Measurements from ENCODE around the gene SUGCT. TPM values are rescaled to one million over a fixed set of nuclear protein-coding genes. Genes with fewer than 3 reads are reported as not detected.

SUGCT gene
- total and polyA plus RNA-seq, 7 donors = 2.4 to 7.3 (median 3.2) TPM

- Histone ChIP-seq H3K36me3 (ENCODE audit: insufficient read depth in 1 of 2, low read depth in 1 of 2) (peaks cover 9 to 40% of the 10 kb centered on the region in 2 donors), H3K27me3 (ENCODE audit: insufficient read depth in 3 of 3, low read length in 2 of 3) (no peaks in the 10 kb centered on the region), H3K4me3 (no peak overlapping the region), H3K27ac (no peak overlapping the region), H3K4me1 (peaks cover 28% of the 10 kb centered on the region), H3K9me3 (no peaks in the 10 kb centered on the region)
- intact Hi-C loops (cut with DNase I) = loop anchor here in 1 of 2 donors (5.0 kb wide), 1 partner anchor 36 kb away; the partner anchor contains the start of gene MPLKIP
- ATAC-seq (no peak), DNase-seq (no peak)
- TF ChIP-seq, protein P1, sequence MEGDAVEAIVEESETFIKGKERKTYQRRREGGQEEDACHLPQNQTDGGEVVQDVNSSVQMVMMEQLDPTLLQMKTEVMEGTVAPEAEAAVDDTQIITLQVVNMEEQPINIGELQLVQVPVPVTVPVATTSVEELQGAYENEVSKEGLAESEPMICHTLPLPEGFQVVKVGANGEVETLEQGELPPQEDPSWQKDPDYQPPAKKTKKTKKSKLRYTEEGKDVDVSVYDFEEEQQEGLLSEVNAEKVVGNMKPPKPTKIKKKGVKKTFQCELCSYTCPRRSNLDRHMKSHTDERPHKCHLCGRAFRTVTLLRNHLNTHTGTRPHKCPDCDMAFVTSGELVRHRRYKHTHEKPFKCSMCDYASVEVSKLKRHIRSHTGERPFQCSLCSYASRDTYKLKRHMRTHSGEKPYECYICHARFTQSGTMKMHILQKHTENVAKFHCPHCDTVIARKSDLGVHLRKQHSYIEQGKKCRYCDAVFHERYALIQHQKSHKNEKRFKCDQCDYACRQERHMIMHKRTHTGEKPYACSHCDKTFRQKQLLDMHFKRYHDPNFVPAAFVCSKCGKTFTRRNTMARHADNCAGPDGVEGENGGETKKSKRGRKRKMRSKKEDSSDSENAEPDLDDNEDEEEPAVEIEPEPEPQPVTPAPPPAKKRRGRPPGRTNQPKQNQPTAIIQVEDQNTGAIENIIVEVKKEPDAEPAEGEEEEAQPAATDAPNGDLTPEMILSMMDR (IDR thresholded peaks at IDR 0.05) = no peak
- WGBS, 3 donors = 14 to 44% (median 21%) methylated on average over 1 of the region's 1 CpG
Observed at GRCh38 chr7:40095695-40096327, 39.0 kb upstream of the SUGCT start.

DNA sequence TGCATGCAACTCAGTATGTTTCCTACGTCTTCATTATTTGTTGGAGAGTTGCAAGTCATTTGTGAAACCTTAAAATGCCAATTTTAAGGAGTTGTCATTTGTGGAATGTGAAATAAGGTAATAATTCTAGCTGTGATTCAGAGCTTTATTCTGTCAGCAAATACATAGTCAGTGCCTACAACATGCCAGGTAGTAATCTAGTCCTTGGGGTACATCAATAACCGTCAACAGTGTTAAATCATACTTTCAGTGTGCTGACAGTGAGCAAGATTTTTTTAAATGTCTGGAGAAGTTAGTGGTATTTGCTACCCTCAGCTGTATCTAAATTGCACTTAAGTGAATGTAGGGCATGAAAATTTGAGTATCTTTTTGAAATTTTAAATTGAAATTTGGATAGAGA lies 37.1 kb upstream of the SUGCT start:
- Histone ChIP-seq H3K9me3 (no peaks in the 10 kb centered on the region), H3K27ac (no peak overlapping the region), H3K4me1 (peaks cover 19% of the 10 kb centered on the region), H3K27me3 (ENCODE audit: insufficient read depth in 3 of 3, low read length in 2 of 3) (no peaks in the 10 kb centered on the region), H3K36me3 (ENCODE audit: insufficient read depth in 1 of 2, low read depth in 1 of 2) (peaks cover 9 to 36% of the 10 kb centered on the region in 2 donors), H3K4me3 (no peak overlapping the region)
- 32 to 57% (median 45%) methylated on average over 2 of the region's 2 CpGs for WGBS, 3 donors
- intact Hi-C loops (cut with DNase I) = loop anchor here in 1 of 2 donors (5.0 kb wide), 1 partner anchor 35 kb away; the partner anchor contains the start of gene MPLKIP
- ATAC-seq (peak in 2 of 4 donors; percentile 49 to 53), DNase-seq (no peak)
- TF ChIP-seq, protein P1 (IDR thresholded peaks at IDR 0.05) = no peak

GRCh38 chr7:40098810-40099209 lies 36.0 kb upstream of the SUGCT start:
- Histone ChIP-seq H3K4me3 (no peak overlapping the region), H3K36me3 (ENCODE audit: insufficient read depth in 1 of 2, low read depth in 1 of 2) (peaks cover 9 to 25% of the 10 kb centered on the region in 2 donors), H3K27me3 (ENCODE audit: insufficient read depth in 3 of 3, low read length in 2 of 3) (no peaks in the 10 kb centered on the region), H3K27ac (no peak overlapping the region), H3K9me3 (no peaks in the 10 kb centered on the region), H3K4me1 (peaks cover 19% of the 10 kb centered on the region)
- DNase-seq (no peak), ATAC-seq (no peak)
- intact Hi-C loops (cut with DNase I) = loop anchor here in 1 of 2 donors (5.0 kb wide), 1 partner anchor 33 kb away; the partner anchor contains the start of gene MPLKIP
- TF ChIP-seq, protein P1 (IDR thresholded peaks at IDR 0.05) = no peak

GRCh38 chr7:40099837-40100236 lies 35.0 kb upstream of the SUGCT start:
- WGBS, 3 donors = 78 to 87% (median 86%) methylated on average over 4 of the region's 4 CpGs
- TF ChIP-seq, protein P1 (IDR thresholded peaks at IDR 0.05) = no peak
- Histone ChIP-seq H3K27me3 (ENCODE audit: insufficient read depth in 3 of 3, low read length in 2 of 3) (no peaks in the 10 kb centered on the region), H3K36me3 (ENCODE audit: insufficient read depth in 1 of 2, low read depth in 1 of 2) (peaks cover 0 to 15% of the 10 kb centered on the region in 2 donors), H3K27ac (no peak overlapping the region), H3K4me1 (peaks cover 19% of the 10 kb centered on the region), H3K9me3 (no peaks in the 10 kb centered on the region), H3K4me3 (no peak overlapping the region)
- DNase-seq (no peak), ATAC-seq (no peak)
- intact Hi-C loops (cut with DNase I) = loop anchor here in 1 of 2 donors (5.0 kb wide), 1 partner anchor 32 kb away; the partner anchor contains the start of gene MPLKIP
